HepG2 (cell line): ENCODE data around the gene RBBP5. TPM values are rescaled to one million over a fixed set of nuclear protein-coding genes. Genes with fewer than 3 reads are reported as not detected.

Experiments
- ATAD3A ChIP-seq: sonication (generic); formaldehyde crosslinking; IDR thresholded peaks from 2 replicates; pipeline ENCODE4 v1.4.0; 2020; ENCODE audit warnings: missing genetic modification reagents
- ATM ChIP-seq: fragments of 450-650 bp; IDR thresholded peaks from 2 replicates; pipeline ENCODE4 v1.7.1; 2017; ENCODE audit warnings: mild to moderate bottlenecking, borderline replicate concordance
- FIP1L1 ChIP-seq: fragments of 200-400 bp; formaldehyde crosslinking; IDR thresholded peaks from 2 replicates; pipeline ENCODE4 v1.6.1; 2018; ENCODE audit warnings: low read depth, mild to moderate bottlenecking, low read length, moderate library complexity, borderline replicate concordance; ENCODE audit not compliant: insufficient read depth
- HOXD1 ChIP-seq: sonication (generic); formaldehyde crosslinking; IDR thresholded peaks from 2 replicates; pipeline ENCODE4 v1.5.0; 2020; ENCODE audit warnings: missing genetic modification reagents
- JDP2 ChIP-seq: sonication (generic); formaldehyde crosslinking; IDR thresholded peaks from 2 replicates; pipeline ENCODE4 v1.8.1; 2022; ENCODE audit warnings: missing genetic modification reagents, borderline replicate concordance
- KDM4B ChIP-seq: sonication (generic); formaldehyde crosslinking; IDR thresholded peaks from 2 replicates; pipeline ENCODE4 v1.4.0; 2020; ENCODE audit warnings: missing genetic modification reagents
- NR2F1 ChIP-seq, 2 experiments: fragments of 450-650 bp in 1 of 2; formaldehyde crosslinking in 1 of 2; IDR thresholded peaks; 2 replicates each; pipeline versions ENCODE4 v1.5.0 to v1.6.1; 2016 to 2020; ENCODE audit warnings: mild to moderate bottlenecking in 1 of 2, missing compliant biosample characterization in 1 of 2, missing genetic modification reagents in 1 of 2, moderate library complexity in 1 of 2
- PAF1 ChIP-seq: IDR thresholded peaks from 2 replicates; pipeline ENCODE4 v1.6.1; 2016; ENCODE audit warnings: missing genetic modification reagents, missing compliant biosample characterization
- RXRB ChIP-seq: IDR thresholded peaks from 2 replicates; pipeline ENCODE4 v1.6.1; 2016; ENCODE audit warnings: borderline replicate concordance, missing genetic modification reagents, missing compliant biosample characterization
- SUZ12 ChIP-seq: fragments of 150-350 bp; IDR thresholded peaks from 2 replicates; pipeline ENCODE4 v1.6.1; 2014; ENCODE audit warnings: low read depth, low read length
- TOE1 ChIP-seq: sonication (generic); formaldehyde crosslinking; IDR thresholded peaks from 2 replicates; pipeline ENCODE4 v1.4.0; 2020; ENCODE audit warnings: mild to moderate bottlenecking, missing genetic modification reagents
- ZBTB33 ChIP-seq: sonication (generic); formaldehyde crosslinking; IDR thresholded peaks from 2 replicates; pipeline ENCODE4 v1.4.0; 2020; ENCODE audit warnings: missing genetic modification reagents
- ZMYM3 ChIP-seq: sonication (generic); formaldehyde crosslinking; IDR thresholded peaks from 2 replicates; pipeline ENCODE4 v1.5.1; 2020; ENCODE audit warnings: mild to moderate bottlenecking, missing genetic modification reagents
- ZNF124 ChIP-seq: sonication (generic); formaldehyde crosslinking; IDR thresholded peaks from 2 replicates; pipeline ENCODE4 v1.4.0; 2020; ENCODE audit warnings: missing genetic modification reagents
- ZNF160 ChIP-seq: sonication (generic); formaldehyde crosslinking; IDR thresholded peaks from 2 replicates; pipeline ENCODE4 v1.8.0; 2022; ENCODE audit warnings: mild to moderate bottlenecking, inconsistent platforms, missing genetic modification reagents
- ZNF253 ChIP-seq: sonication (generic); formaldehyde crosslinking; IDR thresholded peaks from 2 replicates; pipeline ENCODE4 v1.8.0; 2022; ENCODE audit warnings: mild to moderate bottlenecking, missing genetic modification reagents, borderline replicate concordance
- ZNF441 ChIP-seq: sonication (generic); formaldehyde crosslinking; IDR thresholded peaks from 2 replicates; pipeline ENCODE4 v1.7.0; 2021; ENCODE audit warnings: missing genetic modification reagents, borderline replicate concordance
- ZNF501 ChIP-seq: sonication (generic); formaldehyde crosslinking; IDR thresholded peaks from 2 replicates; pipeline ENCODE4 v1.5.1; 2020; ENCODE audit warnings: mild to moderate bottlenecking, moderate library complexity, missing genetic modification reagents
- ZNF503 ChIP-seq: sonication (generic); formaldehyde crosslinking; IDR thresholded peaks from 2 replicates; pipeline ENCODE4 v1.4.0; 2020; ENCODE audit warnings: missing genetic modification reagents
- ZNF546 ChIP-seq: sonication (generic); formaldehyde crosslinking; conservative IDR thresholded peaks from 2 replicates; pipeline ENCODE4 v1.8.1; 2023; ENCODE audit warnings: mild to moderate bottlenecking, missing genetic modification reagents
- ZNF580 ChIP-seq: IDR thresholded peaks from 2 replicates; pipeline ENCODE4 v1.6.1; 2016; ENCODE audit warnings: low read depth, borderline replicate concordance
- ZNF607 ChIP-seq: sonication (generic); formaldehyde crosslinking; IDR thresholded peaks from 2 replicates; pipeline ENCODE4 v1.5.1; 2020; ENCODE audit warnings: missing genetic modification reagents, mild to moderate bottlenecking, borderline replicate concordance
- ZNF782 ChIP-seq: sonication (generic); formaldehyde crosslinking; IDR thresholded peaks from 2 replicates; pipeline ENCODE4 v1.4.0; 2020; ENCODE audit warnings: missing genetic modification reagents, mild to moderate bottlenecking, borderline replicate concordance
- polyA plus RNA-seq, 8 experiments: library from polyadenylated mRNA; depleted of rRNA in 3 of 8; stranded (reverse) in 7 of 8; unstranded in 1 of 8; fragments of >200 nt; fragmentation: Illumina TruSeq in 4 of 8; extraction: Trizol in 4 of 8; gene quantifications; 2 replicates each; pipeline versions ENCODE4 v1.2.1 to v1.2.3, GENCODE V29; 2011 to 2016; ENCODE audit warnings: low read depth in 4 of 8, missing spikeins in 1 of 8, mixed read lengths in 1 of 8; ENCODE audit not compliant: insufficient read depth in 1 of 8
- total RNA-seq, 5 experiments: library from RNA; depleted of rRNA; stranded (reverse); fragments of >200 nt; fragmentation: Illumina TruSeq; extraction: Trizol; gene quantifications; 2 replicates each; pipeline ENCODE4 v1.2.3, GENCODE V29; 2016; ENCODE audit warnings: low read depth in 1 of 5

Gene RBBP5
- total and polyA plus RNA-seq, 2 of the 13 experiments (the other 11 are each of a cell fraction or from before 2014, with no cell fraction given): 6.6 to 17.1 TPM

GRCh38 chr1:205121660-205122488, at the start of gene RBBP5 (continued):
- TF ChIP-seq ZBTB33 (CRISPR knock-in tag) (peak; percentile 74), ZNF441 (CRISPR knock-in tag) (peak; percentile 54; the same call in 1 of the 2 replicates), TOE1 (CRISPR knock-in tag) (peak; percentile 58; the same call in 1 of the 2 replicates), ZNF160 (CRISPR knock-in tag) (peak; percentile 18; the same call in 1 of the 2 replicates), JDP2 (CRISPR knock-in tag) (no peak), ZNF501 (peak; percentile 99), ZNF546 (0 out of 2 replicates have a peak, but pooled peaks have one; percentile 29), RXRB (CRISPR knock-in tag) (peak; percentile 76), NR2F1 (CRISPR knock-in tag; IDR thresholded peaks at IDR 0.05) (peak in 1 of 2 experiments; percentile 60; a peak in 2 of 4 replicates), ATAD3A (CRISPR knock-in tag) (no peak), ZMYM3 (CRISPR knock-in tag) (peak; percentile 69; the same call in 1 of the 2 replicates), SUZ12 (no peak), ZNF253 (CRISPR knock-in tag) (no peak), ZNF580 (CRISPR knock-in tag) (peak; percentile 80), ZNF124 (CRISPR knock-in tag) (peak; percentile 94), PAF1 (CRISPR knock-in tag) (no peak), KDM4B (CRISPR knock-in tag) (peak; percentile 46), ZNF782 (no peak), ZNF503 (CRISPR knock-in tag) (no peak), FIP1L1 (no peak), ATM (no peak), ZNF607 (CRISPR knock-in tag) (peak; percentile 62; the same call in 1 of the 2 replicates), HOXD1 (no peak)
